ENCODE data around the gene DNAH3. TPM values are rescaled to one million over a fixed set of nuclear protein-coding genes. Genes with fewer than 3 reads are reported as not detected.

The DNAH3 gene
- total and polyA plus RNA-seq, 2 of the 13 experiments (the other 11 are each of a cell fraction or from before 2014, with no cell fraction given): 0.07 to 0.08 TPM

GRCh38 chr16:20901436-20902112 is 249.1 kb downstream of the DNAH3 start (continued):
- 0 out of 2 replicates have a peak, but pooled peaks have one; percentile 11 for TF ChIP-seq TSC22D2 (CRISPR knock-in tag; IDR thresholded peaks at IDR 0.05; ENCODE audit: borderline replicate concordance)
- TF ChIP-seq ZNF850 (CRISPR knock-in tag; conservative IDR thresholded peaks at IDR 0.05): no peak
- no peak for TF ChIP-seq GATAD2A (CRISPR knock-in tag; IDR thresholded peaks at IDR 0.05)
- peak; percentile 29; the same call in 1 of the 2 replicates for TF ChIP-seq SP2 (CRISPR knock-in tag; IDR thresholded peaks at IDR 0.05)
- no peak for TF ChIP-seq ZNF740 (CRISPR knock-in tag; IDR thresholded peaks at IDR 0.05)
- peak; percentile 27; the same call in 1 of the 2 replicates for TF ChIP-seq GMEB2 (CRISPR knock-in tag; IDR thresholded peaks at IDR 0.05; ENCODE audit: low read depth)
- peak; percentile 51; the same call in 1 of the 2 replicates for TF ChIP-seq MIER3 (CRISPR knock-in tag; IDR thresholded peaks at IDR 0.05; ENCODE audit: borderline replicate concordance)
- TF ChIP-seq ATAD3A (CRISPR knock-in tag; IDR thresholded peaks at IDR 0.05): no peak
- peak; percentile 12; the same call in 1 of the 2 replicates for TF ChIP-seq MIXL1 (CRISPR knock-in tag; IDR thresholded peaks at IDR 0.05)
- TF ChIP-seq ZNF430 (CRISPR knock-in tag; IDR thresholded peaks at IDR 0.05): 0 out of 2 replicates have a peak, but pooled peaks have one; percentile 19
- TF ChIP-seq HOMEZ (CRISPR knock-in tag; IDR thresholded peaks at IDR 0.05; ENCODE audit: low read depth): no peak
- TF ChIP-seq HMG20B (CRISPR knock-in tag; conservative IDR thresholded peaks at IDR 0.05): 0 out of 2 replicates have a peak, but pooled peaks have one; percentile 16
- TF ChIP-seq ETV6 (CRISPR knock-in tag; conservative IDR thresholded peaks at IDR 0.05): 0 out of 2 replicates have a peak, but pooled peaks have one; percentile 12
- TF ChIP-seq ZBTB7A (CRISPR knock-in tag; IDR thresholded peaks at IDR 0.05): 0 out of 2 replicates have a peak, but pooled peaks have one; percentile 7
- no peak for TF ChIP-seq AGO2 (optimal IDR thresholded peaks at IDR 0.05; ENCODE audit: low read depth, low read length)
- no peak for TF ChIP-seq ZNF251 (CRISPR knock-in tag; IDR thresholded peaks at IDR 0.05)
- TF ChIP-seq ZNF7 (CRISPR knock-in tag; IDR thresholded peaks at IDR 0.05): peak; percentile 44; the same call in 1 of the 2 replicates
- 0 out of 2 replicates have a peak, but pooled peaks have one; percentile 51 for TF ChIP-seq RNF219 (CRISPR knock-in tag; IDR thresholded peaks at IDR 0.05)
- peak; percentile 29 for TF ChIP-seq RBM22 (optimal IDR thresholded peaks at IDR 0.05; ENCODE audit: low read length)
- 0 out of 2 replicates have a peak, but pooled peaks have one; percentile 8 for TF ChIP-seq ZNF335 (CRISPR knock-in tag; IDR thresholded peaks at IDR 0.05)

All from HepG2 (cell line).